SH-SY5Y (cell line): ENCODE results near the gene CCDC106.

ENCODE experiments used
- GATA2 ChIP-seq: IDR thresholded peaks from 2 replicates; pipeline ENCODE4 v1.6.1; 2011; ENCODE audit warnings: mild to moderate bottlenecking, low read depth, low read length
- GATA3 ChIP-seq: IDR thresholded peaks from 2 replicates; pipeline ENCODE4 v1.6.1; 2011; ENCODE audit warnings: low read depth, mild to moderate bottlenecking, low read length, moderate library complexity

GRCh38 chr19:55609326-55609725 lies 38.7 kb upstream of the CCDC106 start:
- TF ChIP-seq GATA3 (no peak), GATA2 (no peak)
